Measurements from ENCODE around the gene PRDM12.

The PRDM12 gene

GRCh38 chr9:130732136-130732535 is 67.7 kb downstream of the PRDM12 start:
- peak; percentile 90 for DNase-seq
